HG03520 (cell line): Measurements from ENCODE around the gene TRAFD1.

Source experiments
- ATAC-seq: cut with Tn5 transposase; IDR thresholded peaks from one replicate; pipeline ENCODE4 v1.9.1; 2021; ENCODE audit warnings: mild to moderate bottlenecking, moderate library complexity; ENCODE audit not compliant: unreplicated experiment

The TRAFD1 gene

DNA sequence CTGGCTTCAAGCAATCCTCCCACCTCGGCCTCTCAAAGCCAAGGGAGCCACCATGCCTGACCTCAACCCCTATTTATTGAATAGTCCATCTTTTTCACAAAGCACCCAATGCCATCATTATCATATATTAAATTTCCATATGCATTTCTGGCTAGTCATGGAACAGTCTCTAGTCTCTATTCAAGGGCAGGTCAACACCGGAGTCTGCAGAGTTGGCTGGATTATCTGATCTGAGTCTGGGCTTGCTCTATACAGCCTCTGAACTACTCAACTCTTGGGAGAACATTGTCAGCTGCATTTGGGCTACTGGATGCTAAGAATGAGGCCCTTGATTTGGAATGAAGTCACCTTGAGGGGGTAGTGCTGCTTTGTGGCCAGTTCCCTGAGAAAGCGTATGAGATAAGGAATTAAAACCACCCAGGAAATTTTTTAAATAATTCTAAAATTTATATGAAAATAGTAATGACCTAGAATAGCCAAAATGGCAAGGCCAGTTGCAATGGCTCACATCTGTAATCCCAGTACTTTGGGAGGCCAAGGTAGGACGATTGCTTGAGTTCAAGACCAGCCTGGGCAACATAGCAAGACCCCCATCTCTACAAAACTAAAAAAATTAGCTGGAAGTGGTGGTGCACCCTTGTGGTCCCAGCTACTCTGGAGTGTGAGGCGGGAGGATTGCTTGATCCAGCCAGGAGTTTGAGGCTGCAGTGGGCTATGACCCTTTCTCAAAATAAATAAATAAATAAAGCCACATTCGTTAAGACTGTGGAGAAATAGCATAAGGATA, 9.9 kb upstream of the TRAFD1 start:
- ATAC-seq, result no peak

GRCh38 chr12:112116232-112117060, 8.9 kb upstream of the TRAFD1 start:
- no peak for ATAC-seq

DNA sequence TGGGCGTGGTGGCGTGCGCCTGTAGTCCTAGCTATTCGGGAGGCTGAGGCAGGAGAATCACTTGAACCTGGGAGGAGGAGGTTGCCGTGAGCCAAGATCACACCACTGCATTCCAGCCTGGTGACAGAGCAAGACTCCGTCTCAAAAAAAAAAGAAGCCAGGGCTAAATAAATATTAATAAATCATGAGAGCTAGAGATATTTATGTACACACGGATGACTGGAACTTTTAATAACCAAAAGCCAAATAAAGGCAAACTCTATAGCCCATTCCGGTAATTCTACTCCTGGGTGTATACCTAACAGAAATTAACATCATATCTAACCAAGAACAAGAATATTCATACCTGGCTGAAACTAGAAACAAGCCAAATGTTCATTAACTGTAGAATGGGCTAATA, 7.7 kb upstream of the TRAFD1 start:
- ATAC-seq, result no peak

GRCh38 chr12:112121780-112122565, 3.4 kb upstream of the TRAFD1 start:
- ATAC-seq, result no peak

- ATAC-seq, result no peak
Observed at GRCh38 chr12:112122823-112123690, 2.3 kb upstream of the TRAFD1 start.

- ATAC-seq, result no peak
Observed at GRCh38 chr12:112124918-112125249, 476 bp upstream of the TRAFD1 start.

DNA sequence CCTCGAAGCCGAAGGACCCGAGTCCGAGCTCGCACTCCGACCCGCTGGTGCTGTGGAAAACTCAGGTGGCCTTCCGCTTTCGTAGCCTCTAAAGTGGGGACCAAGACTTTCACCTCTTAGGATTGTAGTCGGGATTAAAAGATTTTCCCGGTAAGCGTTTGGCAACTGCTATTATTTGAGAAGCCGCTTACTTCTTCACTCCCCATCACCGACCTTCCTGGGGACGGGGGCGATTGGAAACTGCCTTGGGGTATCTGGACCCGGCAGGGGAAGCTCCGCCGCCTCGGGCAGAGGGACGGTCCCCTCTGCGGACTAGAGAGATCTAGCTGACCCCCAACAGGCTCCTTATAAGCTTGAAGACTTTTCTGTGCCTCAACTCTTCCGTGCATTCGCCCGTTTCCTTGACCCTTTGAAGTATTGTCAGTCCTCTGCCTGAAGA, 659 bp downstream of the TRAFD1 start:
- no peak for ATAC-seq

GRCh38 chr12:112126911-112127310, 1.6 kb downstream of the TRAFD1 start:
- ATAC-seq, result no peak

- ATAC-seq, result no peak
Observed at GRCh38 chr12:112130441-112130998, 5.2 kb downstream of the TRAFD1 start.

- no peak for ATAC-seq
Observed at GRCh38 chr12:112131686-112132085, 6.3 kb downstream of the TRAFD1 start.

GRCh38 chr12:112133418-112133817, 8.1 kb downstream of the TRAFD1 start:
- ATAC-seq, result no peak

DNA sequence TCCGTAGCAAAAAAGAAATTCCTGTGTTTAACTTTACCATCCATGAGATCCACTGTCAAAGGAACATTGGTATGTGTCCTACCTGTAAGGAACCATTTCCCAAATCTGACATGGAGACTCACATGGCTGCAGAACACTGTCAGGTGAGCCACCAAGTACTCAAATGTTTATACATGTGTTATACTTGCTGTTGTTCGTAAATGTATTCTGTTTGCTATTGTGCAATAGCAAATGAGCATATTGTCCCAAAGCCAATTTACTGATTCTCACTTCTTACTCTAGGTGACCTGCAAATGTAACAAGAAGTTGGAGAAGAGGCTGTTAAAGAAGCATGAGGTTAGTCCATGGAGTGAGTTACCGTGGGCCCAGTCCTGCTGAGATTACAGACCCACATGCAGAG, 9.4 kb downstream of the TRAFD1 start:
- ATAC-seq, result no peak

GRCh38 chr12:112140728-112141127, 15.4 kb downstream of the TRAFD1 start:
- no peak for ATAC-seq

DNA sequence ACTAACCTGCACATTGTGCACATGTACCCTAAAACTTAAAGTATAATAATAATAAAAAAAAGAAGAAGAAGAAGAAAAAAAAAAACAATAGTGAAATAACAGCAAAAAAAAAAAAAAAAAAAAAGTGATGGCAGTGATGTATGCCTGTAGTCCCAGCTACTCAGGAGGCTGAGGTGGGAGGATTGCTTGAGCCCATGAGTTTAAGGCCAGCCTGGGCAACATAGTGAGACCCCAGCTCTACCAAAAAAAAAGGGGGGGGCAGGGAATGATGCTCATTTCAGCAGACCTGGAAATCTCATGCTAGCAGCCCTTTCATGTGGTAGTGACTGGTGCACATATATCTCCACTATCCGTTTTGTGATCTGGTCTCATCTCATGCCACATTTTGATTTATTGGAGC, 20.8 kb downstream of the TRAFD1 start:
- no peak for ATAC-seq

DNA sequence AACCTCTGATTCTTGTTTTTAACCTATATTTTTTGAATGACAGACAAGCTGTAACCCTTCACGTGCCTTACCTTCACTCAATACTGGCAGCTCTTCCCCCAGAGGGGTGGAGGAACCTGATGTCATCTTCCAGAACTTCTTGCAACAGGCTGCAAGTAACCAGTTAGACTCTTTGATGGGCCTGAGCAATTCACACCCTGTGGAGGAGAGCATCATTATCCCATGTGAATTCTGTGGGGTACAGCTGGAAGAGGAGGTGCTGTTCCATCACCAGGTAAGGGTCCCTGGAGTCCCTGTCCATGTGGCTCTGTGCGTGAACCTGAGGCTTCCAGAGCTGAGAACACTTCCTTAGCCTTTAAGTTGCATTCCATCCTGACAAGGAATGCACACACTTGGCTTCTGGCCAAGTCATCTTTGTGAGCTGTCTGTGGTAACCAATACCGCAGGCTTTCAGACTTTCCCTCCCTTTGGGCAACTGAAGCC, 22.7 kb downstream of the TRAFD1 start:
- no peak for ATAC-seq

DNA sequence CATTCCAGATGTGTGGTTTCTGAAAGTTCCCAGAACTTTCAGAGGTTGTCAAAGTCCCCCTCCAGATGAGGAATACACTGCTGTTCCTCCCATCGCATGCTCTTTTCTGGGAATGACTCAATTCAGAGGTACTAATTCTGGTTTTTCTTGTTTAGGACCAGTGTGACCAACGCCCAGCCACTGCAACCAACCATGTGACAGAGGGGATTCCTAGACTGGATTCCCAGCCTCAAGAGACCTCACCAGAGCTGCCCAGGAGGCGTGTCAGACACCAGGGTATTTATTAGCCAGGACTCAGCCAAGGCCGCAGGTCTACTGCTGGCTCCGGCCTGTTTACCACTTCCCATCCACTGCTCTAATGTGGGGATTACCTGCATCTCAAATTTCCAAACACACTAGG, 24.2 kb downstream of the TRAFD1 start:
- ATAC-seq, result no peak

GRCh38 chr12:112151766-112152541, 26.6 kb downstream of the TRAFD1 start:
- no peak for ATAC-seq

DNA sequence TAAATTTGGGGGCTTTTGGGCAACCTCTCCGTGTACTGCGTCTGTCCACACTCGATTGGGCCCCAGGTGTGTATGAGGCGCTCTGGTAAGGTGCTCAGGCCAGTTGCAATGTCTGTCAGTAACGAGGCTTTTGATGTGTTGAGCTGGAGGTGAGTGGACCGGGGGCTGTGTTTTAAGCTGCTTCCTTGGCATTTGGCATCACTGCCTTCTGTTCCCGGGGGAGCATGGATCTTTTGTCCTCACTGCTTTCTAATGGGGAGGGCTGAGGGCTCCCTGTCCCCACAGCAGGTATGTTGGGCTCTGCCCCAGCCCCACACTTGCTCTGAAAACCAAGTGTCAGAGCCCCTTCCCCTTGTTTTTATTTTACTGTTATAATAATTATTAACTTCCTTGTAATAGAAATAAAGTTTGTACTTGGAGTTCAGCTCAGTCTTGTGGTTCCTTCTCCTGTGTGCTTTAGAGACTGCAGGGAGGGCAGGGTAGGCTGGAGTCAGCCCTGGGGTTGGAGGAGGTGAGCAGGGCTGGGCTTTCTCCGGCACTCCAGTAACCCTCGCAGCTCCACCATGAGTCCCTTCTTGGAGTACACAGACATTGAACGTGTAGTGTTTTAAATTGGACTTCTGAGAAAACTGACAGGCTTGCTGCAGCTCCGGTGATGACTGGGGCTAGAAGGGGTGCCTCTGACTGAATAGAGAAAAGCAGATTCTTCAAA, 28.0 kb downstream of the TRAFD1 start:
- no peak for ATAC-seq

DNA sequence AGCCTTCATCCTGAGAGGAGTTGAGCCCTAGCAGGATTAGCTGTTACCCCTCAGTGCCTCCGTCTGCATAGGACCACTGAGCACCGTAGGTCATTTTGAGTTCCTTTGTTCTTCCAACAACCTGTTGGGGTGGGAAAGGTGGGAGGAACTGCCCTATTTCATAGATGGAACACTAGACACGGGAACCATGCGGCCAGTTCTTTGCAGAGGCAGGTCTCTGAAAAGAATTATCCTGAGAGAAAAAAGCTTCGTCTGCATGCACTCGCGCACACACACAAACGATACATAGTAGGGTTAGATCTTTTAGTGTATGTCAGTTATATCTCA, 28.5 kb downstream of the TRAFD1 start:
- ATAC-seq, result no peak
